Osteocyte (in vitro differentiated cells): ENCODE results near the gene IPO9. TPM values are rescaled to one million over a fixed set of nuclear protein-coding genes. Genes with fewer than 3 reads are reported as not detected.

Experiments used
- DNase-seq: peaks from one replicate; pipeline ENCODE4 v3.0.0; 2021; ENCODE audit warnings: mixed read lengths; ENCODE audit not compliant: unreplicated experiment; ENCODE audit errors: extremely low spot score
- H3K27ac Mint-ChIP-seq: one replicate; pipeline ENCODE4 v1.8.0; 2021; ENCODE audit warnings: mild to moderate bottlenecking, mixed read lengths; ENCODE audit not compliant: unreplicated experiment
- H3K27me3 Mint-ChIP-seq: one replicate; pipeline ENCODE4 v1.8.0; 2021; ENCODE audit warnings: mixed read lengths; ENCODE audit not compliant: unreplicated experiment
- H3K36me3 Mint-ChIP-seq: one replicate; pipeline ENCODE4 v1.8.0; 2021; ENCODE audit warnings: mixed read lengths; ENCODE audit not compliant: unreplicated experiment
- H3K4me1 Mint-ChIP-seq: one replicate; pipeline ENCODE4 v1.8.0; 2021; ENCODE audit warnings: mixed read lengths; ENCODE audit not compliant: unreplicated experiment
- H3K4me3 Mint-ChIP-seq: one replicate; pipeline ENCODE4 v1.8.0; 2021; ENCODE audit warnings: mild to moderate bottlenecking, moderate library complexity, mixed read lengths; ENCODE audit not compliant: unreplicated experiment
- H3K9me3 Mint-ChIP-seq: one replicate; pipeline ENCODE4 v1.8.0; 2021; ENCODE audit warnings: mixed read lengths; ENCODE audit not compliant: unreplicated experiment
- CTCF ChIP-seq: fragments of 200-600 bp; sonication (generic); IDR thresholded peaks from 2 replicates; pipeline ENCODE4 v1.5.0; 2021; ENCODE audit warnings: antibody characterized with exemption, mild to moderate bottlenecking, moderate library complexity
- total RNA-seq: library from RNA; stranded (reverse); gene quantifications from 2 replicates; pipeline ENCODE4 v1.2.1, GENCODE V29; 2021

Gene IPO9
- total RNA-seq, 1 donor from 2014 or later, result 65.0 TPM

GRCh38 chr1:201877877-201878401, 49.0 kb downstream of the IPO9 start:
- peak; percentile 70 for TF ChIP-seq CTCF
- peaks cover 17% of the 10 kb centered on the region for H3K36me3 Mint-ChIP-seq
- H3K9me3 Mint-ChIP-seq, result no peaks in the 10 kb centered on the region
- no peak overlapping the region for H3K4me3 Mint-ChIP-seq
- DNase-seq, result no peak
- no peak overlapping the region for H3K27ac Mint-ChIP-seq
- peaks cover 6% of the 10 kb centered on the region for H3K4me1 Mint-ChIP-seq
- no peaks in the 10 kb centered on the region for H3K27me3 Mint-ChIP-seq

- DNase-seq, result no peak
- peaks cover 9% of the 10 kb centered on the region for H3K36me3 Mint-ChIP-seq
- TF ChIP-seq CTCF, result no peak
- no peak overlapping the region for H3K4me3 Mint-ChIP-seq
- H3K27ac Mint-ChIP-seq, result no peak overlapping the region
- H3K9me3 Mint-ChIP-seq, result no peaks in the 10 kb centered on the region
- H3K4me1 Mint-ChIP-seq, result peaks cover 26% of the 10 kb centered on the region
- no peaks in the 10 kb centered on the region for H3K27me3 Mint-ChIP-seq
Measured at GRCh38 chr1:201880928-201881571, 52.1 kb downstream of the IPO9 start.

GRCh38 chr1:201881617-201882016, 52.7 kb downstream of the IPO9 start:
- no peak overlapping the region for H3K4me3 Mint-ChIP-seq
- H3K27me3 Mint-ChIP-seq, result no peaks in the 10 kb centered on the region
- no peak for DNase-seq
- H3K27ac Mint-ChIP-seq, result peak overlapping the region; percentile 29
- no peaks in the 10 kb centered on the region for H3K9me3 Mint-ChIP-seq
- peaks cover 6% of the 10 kb centered on the region for H3K36me3 Mint-ChIP-seq
- no peak for TF ChIP-seq CTCF
- H3K4me1 Mint-ChIP-seq, result peaks cover 26% of the 10 kb centered on the region

- TF ChIP-seq CTCF, result no peak
- DNase-seq, result no peak
- no peaks in the 10 kb centered on the region for H3K9me3 Mint-ChIP-seq
- H3K4me3 Mint-ChIP-seq, result no peak overlapping the region
- H3K27me3 Mint-ChIP-seq, result no peaks in the 10 kb centered on the region
- peak overlapping the region; percentile 31 for H3K27ac Mint-ChIP-seq
- peaks cover 26% of the 10 kb centered on the region for H3K4me1 Mint-ChIP-seq
- peaks cover 4% of the 10 kb centered on the region for H3K36me3 Mint-ChIP-seq
Measured at GRCh38 chr1:201882665-201883132, 53.7 kb downstream of the IPO9 start.

- Mint-ChIP-seq H3K4me3 (no peak overlapping the region), H3K36me3 (peaks cover 4% of the 10 kb centered on the region), H3K4me1 (peaks cover 31% of the 10 kb centered on the region), H3K27ac (peak overlapping the region; percentile 65), H3K27me3 (no peaks in the 10 kb centered on the region), H3K9me3 (no peaks in the 10 kb centered on the region)
- no peak for TF ChIP-seq CTCF
- no peak for DNase-seq
Measured at GRCh38 chr1:201883266-201883665, 54.3 kb downstream of the IPO9 start.
